Measurements from ENCODE around the gene LGALS3.

- TF ChIP-seq CTCF (IDR thresholded peaks at IDR 0.05) (no peak), POLR2A (IDR thresholded peaks at IDR 0.05) (no peak)
Observed at GRCh38 chr14:55146425-55146824, 17.4 kb downstream of the LGALS3 start.
